HG03442 (cell line): ENCODE measurements around the gene CHST13.
A peak's percentile ranks its signal among the peaks of the same experiment; 100 is the strongest.

Source experiments
- ATAC-seq: cut with Tn5 transposase; IDR thresholded peaks from one replicate; pipeline ENCODE4 v1.9.1; 2021; ENCODE audit warnings: mild to moderate bottlenecking, moderate library complexity; ENCODE audit not compliant: unreplicated experiment

The CHST13 gene

GRCh38 chr3:126523745-126524428 lies at the start of gene CHST13:
Gene CHST13 (plus strand): TSS chr3:126524155. CDS start chr3:126524333, 178 bp downstream.
- no peak for ATAC-seq

GRCh38 chr3:126474498-126475412 lies 49.2 kb upstream of the CHST13 start:
- peak; percentile 10 for ATAC-seq

GRCh38 chr3:126475413-126476114 lies 48.4 kb upstream of the CHST13 start, which contains the start of gene ZXDC:
Gene ZXDC (minus strand): TSS chr3:126475891. CDS start chr3:126475865, 26 bp downstream.
- peak; percentile 70 for ATAC-seq

GRCh38 chr3:126476166-126477060 lies 47.5 kb upstream of the CHST13 start:
- ATAC-seq: peak; percentile 22

GRCh38 chr3:126477061-126477380 lies 46.9 kb upstream of the CHST13 start:
- no peak for ATAC-seq

GRCh38 chr3:126478581-126479310 lies 45.2 kb upstream of the CHST13 start:
- ATAC-seq: no peak

- no peak for ATAC-seq
Observed at GRCh38 chr3:126479642-126480041, 44.3 kb upstream of the CHST13 start.

GRCh38 chr3:126480206-126480605 lies 43.7 kb upstream of the CHST13 start:
- no peak for ATAC-seq

GRCh38 chr3:126480861-126481260 lies 43.1 kb upstream of the CHST13 start:
- no peak for ATAC-seq

GRCh38 chr3:126481808-126482502 lies 42.0 kb upstream of the CHST13 start:
- ATAC-seq: no peak

- ATAC-seq: no peak
Observed at GRCh38 chr3:126482503-126483255, 41.3 kb upstream of the CHST13 start.

- no peak for ATAC-seq
Observed at GRCh38 chr3:126483321-126483761, 40.6 kb upstream of the CHST13 start.

- ATAC-seq: no peak
Observed at GRCh38 chr3:126484148-126484547, 39.8 kb upstream of the CHST13 start.

GRCh38 chr3:126484662-126485061 lies 39.3 kb upstream of the CHST13 start:
- ATAC-seq: no peak

- ATAC-seq: no peak
Observed at GRCh38 chr3:126485176-126485897, 38.6 kb upstream of the CHST13 start.

- no peak for ATAC-seq
Observed at GRCh38 chr3:126485956-126486355, 38.0 kb upstream of the CHST13 start.

- no peak for ATAC-seq
Observed at GRCh38 chr3:126486360-126486847, 37.6 kb upstream of the CHST13 start.
